Astrocyte (in vitro differentiated cells and primary cell): ENCODE measurements around the gene TIMM21. TPM values are rescaled to one million over a fixed set of nuclear protein-coding genes. Genes with fewer than 3 reads are reported as not detected.

Source experiments
- DNase-seq: peaks from one replicate; pipeline ENCODE4 v3.0.0-alpha.2; 2010; ENCODE audit warnings: low read depth
- FAIRE-seq: peaks from 2 replicates; lab custom pipeline; 2011; peaks lifted over from hg19 to GRCh38; lab: Jason Lieb, UNC
- H2AFZ ChIP-seq: 2 replicates; pipeline ENCODE4 v1.6.0; 2012; ENCODE audit warnings: low read depth, low read length, inconsistent platforms
- H3K27ac ChIP-seq: 2 replicates; pipeline ENCODE4 v1.5.1; 2011; ENCODE audit warnings: low read depth, low read length, inconsistent platforms
- H3K27me3 ChIP-seq: 2 replicates; pipeline ENCODE4 v1.6.0; 2011; ENCODE audit warnings: low read length, inconsistent platforms; ENCODE audit not compliant: insufficient read depth
- H3K36me3 ChIP-seq: 2 replicates; pipeline ENCODE4 v1.5.1; 2011; ENCODE audit warnings: low read length, inconsistent platforms; ENCODE audit not compliant: insufficient read depth
- H3K4me1 ChIP-seq: 2 replicates; pipeline ENCODE4 v1.5.1; 2011; ENCODE audit warnings: low read length, inconsistent platforms; ENCODE audit not compliant: insufficient read depth
- H3K4me2 ChIP-seq: 2 replicates; pipeline ENCODE4 v1.6.0; 2012; ENCODE audit warnings: low read length, inconsistent platforms
- H3K4me3 ChIP-seq: 2 replicates; pipeline ENCODE4 v1.5.1; 2011; ENCODE audit warnings: low read depth, mild to moderate bottlenecking, low read length, inconsistent platforms; ENCODE audit not compliant: insufficient read depth
- H3K79me2 ChIP-seq: 2 replicates; pipeline ENCODE4 v1.6.0; 2012; ENCODE audit warnings: mild to moderate bottlenecking, low read length, inconsistent platforms; ENCODE audit not compliant: insufficient read depth
- H3K9ac ChIP-seq: 2 replicates; pipeline ENCODE4 v1.6.0; 2012; ENCODE audit warnings: mild to moderate bottlenecking, low read length, inconsistent platforms
- H3K9me3 ChIP-seq: 2 replicates; pipeline ENCODE4 v1.5.1; 2012; ENCODE audit warnings: low read depth, mild to moderate bottlenecking, low read length, inconsistent platforms; ENCODE audit not compliant: insufficient read depth
- H4K20me1 ChIP-seq: 2 replicates; pipeline ENCODE4 v1.6.0; 2012; ENCODE audit warnings: low read length, inconsistent platforms; ENCODE audit not compliant: insufficient read depth
- H3K27ac Mint-ChIP-seq: one replicate; pipeline ENCODE4 v1.8.0; 2021; ENCODE audit warnings: mild to moderate bottlenecking, mixed read lengths; ENCODE audit not compliant: unreplicated experiment
- H3K27me3 Mint-ChIP-seq: one replicate; pipeline ENCODE4 v1.8.0; 2021; ENCODE audit warnings: low read depth, mixed read lengths; ENCODE audit not compliant: unreplicated experiment
- H3K36me3 Mint-ChIP-seq: one replicate; pipeline ENCODE4 v1.8.0; 2021; ENCODE audit warnings: low read depth, mixed read lengths; ENCODE audit not compliant: unreplicated experiment
- H3K4me1 Mint-ChIP-seq: one replicate; pipeline ENCODE4 v1.8.0; 2021; ENCODE audit warnings: low read depth, mixed read lengths; ENCODE audit not compliant: unreplicated experiment
- H3K4me3 Mint-ChIP-seq: one replicate; pipeline ENCODE4 v1.8.0; 2021; ENCODE audit warnings: mild to moderate bottlenecking, moderate library complexity, mixed read lengths; ENCODE audit not compliant: unreplicated experiment
- H3K9me3 Mint-ChIP-seq: one replicate; pipeline ENCODE4 v1.8.0; 2021; ENCODE audit warnings: mild to moderate bottlenecking, mixed read lengths; ENCODE audit not compliant: unreplicated experiment
- CTCF ChIP-seq: IDR thresholded peaks from 2 replicates; pipeline ENCODE4 v1.5.1; 2011; ENCODE audit warnings: low read depth, mild to moderate bottlenecking, inconsistent platforms, low read length, moderate library complexity; ENCODE audit not compliant: insufficient read depth
- EZH2 ChIP-seq: IDR thresholded peaks from 2 replicates; pipeline ENCODE4 v1.6.1; 2012; ENCODE audit warnings: mild to moderate bottlenecking, low read length, inconsistent platforms; ENCODE audit not compliant: insufficient read depth
- total RNA-seq: library from RNA; stranded (reverse); gene quantifications from 2 replicates; pipeline ENCODE4 v1.2.1, GENCODE V29; 2021

The TIMM21 gene
- total RNA-seq, 1 donor from 2014 or later, result 25.1 TPM

DNA sequence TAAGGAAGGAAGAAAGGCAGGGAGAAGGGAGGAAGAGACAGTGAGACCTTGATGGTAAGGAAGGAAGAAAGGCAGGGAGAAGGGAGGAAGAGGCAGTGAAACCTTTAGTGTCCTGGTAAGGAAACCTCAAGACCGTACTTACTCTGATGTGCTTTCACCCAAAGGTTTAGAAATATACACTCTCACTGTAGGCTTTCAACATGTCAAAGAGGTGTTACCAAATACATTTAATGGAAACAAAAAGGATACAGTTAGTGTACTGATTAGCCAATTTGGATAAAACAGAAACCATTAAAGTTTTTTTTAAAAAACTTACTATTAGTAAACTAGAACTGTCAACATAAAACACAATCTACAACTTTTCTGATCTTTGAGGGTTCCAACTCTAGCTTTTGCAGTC lies 7.7 kb upstream of the TIMM21 start:
- no peak overlapping the region for H3K4me2 ChIP-seq
- H3K9me3 Mint-ChIP-seq, result peaks cover 3% of the 10 kb centered on the region
- H4K20me1 ChIP-seq, result no peaks in the 10 kb centered on the region
- no peak overlapping the region for H3K4me3 ChIP-seq
- H3K4me1 ChIP-seq, result peaks cover 3% of the 10 kb centered on the region
- no peaks in the 10 kb centered on the region for H3K27me3 ChIP-seq
- H2AFZ ChIP-seq, result no peak overlapping the region
- H3K27ac ChIP-seq, result no peak overlapping the region
- H3K4me3 Mint-ChIP-seq, result no peak overlapping the region
- no peaks in the 10 kb centered on the region for H3K36me3 Mint-ChIP-seq
- H3K79me2 ChIP-seq, result no peaks in the 10 kb centered on the region
- H3K4me1 Mint-ChIP-seq, result peaks cover 7% of the 10 kb centered on the region
- peak; percentile 45 for FAIRE-seq
- no peaks in the 10 kb centered on the region for H3K36me3 ChIP-seq
- DNase-seq, result no peak
- no peaks in the 10 kb centered on the region for H3K27me3 Mint-ChIP-seq
- H3K9me3 ChIP-seq, result no peaks in the 10 kb centered on the region
- TF ChIP-seq CTCF (no peak), EZH2 (no peak)
- H3K9ac ChIP-seq, result no peak overlapping the region
- no peak overlapping the region for H3K27ac Mint-ChIP-seq

DNA sequence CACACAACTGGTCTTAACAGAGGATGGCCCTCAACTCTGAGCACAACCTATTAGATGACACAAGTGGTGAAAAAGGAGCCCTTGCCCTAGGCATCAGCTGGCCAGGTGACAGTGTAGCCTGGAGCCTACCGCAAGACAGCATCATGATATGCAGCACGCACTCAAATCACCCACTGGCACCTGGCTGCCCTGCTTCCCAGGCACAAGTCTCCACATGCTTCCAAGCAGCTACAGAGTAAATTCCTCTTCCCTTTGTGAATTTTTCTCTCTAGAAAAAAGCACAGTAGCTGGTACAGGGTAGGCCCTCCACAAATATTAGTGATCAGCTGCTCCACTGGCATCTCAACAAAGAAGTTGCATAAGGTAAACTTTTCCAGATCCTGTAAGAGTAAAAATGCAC lies 6.7 kb upstream of the TIMM21 start:
- no peak overlapping the region for H3K27ac Mint-ChIP-seq
- no peaks in the 10 kb centered on the region for H3K36me3 Mint-ChIP-seq
- Histone ChIP-seq H4K20me1 (no peaks in the 10 kb centered on the region), H3K9me3 (no peaks in the 10 kb centered on the region), H3K4me2 (no peak overlapping the region), H2AFZ (no peak overlapping the region), H3K9ac (no peak overlapping the region), H3K36me3 (no peaks in the 10 kb centered on the region), H3K27ac (no peak overlapping the region), H3K4me3 (no peak overlapping the region), H3K4me1 (peaks cover 3% of the 10 kb centered on the region), H3K27me3 (no peaks in the 10 kb centered on the region), H3K79me2 (no peaks in the 10 kb centered on the region)
- DNase-seq (no peak), FAIRE-seq (no peak)
- TF ChIP-seq CTCF (no peak), EZH2 (no peak)
- no peaks in the 10 kb centered on the region for H3K27me3 Mint-ChIP-seq
- H3K4me1 Mint-ChIP-seq, result peaks cover 7% of the 10 kb centered on the region
- peaks cover 3% of the 10 kb centered on the region for H3K9me3 Mint-ChIP-seq
- no peak overlapping the region for H3K4me3 Mint-ChIP-seq

- H3K27ac ChIP-seq, result no peak overlapping the region
- peak; percentile 23 for FAIRE-seq
- H3K4me1 Mint-ChIP-seq, result peaks cover 7% of the 10 kb centered on the region
- H3K4me2 ChIP-seq, result no peak overlapping the region
- H3K27me3 Mint-ChIP-seq, result no peaks in the 10 kb centered on the region
- no peaks in the 10 kb centered on the region for H3K79me2 ChIP-seq
- H3K4me3 Mint-ChIP-seq, result no peak overlapping the region
- TF ChIP-seq CTCF (no peak), EZH2 (no peak)
- H3K27ac Mint-ChIP-seq, result no peak overlapping the region
- no peak overlapping the region for H2AFZ ChIP-seq
- H3K9me3 ChIP-seq, result no peaks in the 10 kb centered on the region
- H3K4me3 ChIP-seq, result no peak overlapping the region
- no peaks in the 10 kb centered on the region for H3K27me3 ChIP-seq
- no peak for DNase-seq
- no peaks in the 10 kb centered on the region for H3K36me3 Mint-ChIP-seq
- no peak overlapping the region for H3K9ac ChIP-seq
- no peaks in the 10 kb centered on the region for H4K20me1 ChIP-seq
- H3K36me3 ChIP-seq, result no peaks in the 10 kb centered on the region
- H3K4me1 ChIP-seq, result peaks cover 6% of the 10 kb centered on the region
- H3K9me3 Mint-ChIP-seq, result peaks cover 3% of the 10 kb centered on the region
Observed at GRCh38 chr18:74142252-74142651, 6.1 kb upstream of the TIMM21 start.
